BLaER1 (cell line): Measurements from ENCODE around the gene ZBP1.

ENCODE experiments used
- H3K27ac ChIP-seq: shearing (Covaris generic); formaldehyde crosslinking; 2 replicates; pipeline ENCODE4 v1.8.1; 2022
- H3K27me3 ChIP-seq: shearing (Covaris generic); formaldehyde crosslinking; 2 replicates; pipeline ENCODE4 v1.8.1; 2022
- H3K36me3 ChIP-seq: shearing (Covaris generic); formaldehyde crosslinking; 2 replicates; pipeline ENCODE4 v1.8.1; 2022
- H3K4me1 ChIP-seq: shearing (Covaris generic); formaldehyde crosslinking; 2 replicates; pipeline ENCODE4 v1.8.1; 2022
- H3K4me2 ChIP-seq: shearing (Covaris generic); formaldehyde crosslinking; 2 replicates; pipeline ENCODE4 v1.8.1; 2022
- H3K4me3 ChIP-seq: shearing (Covaris generic); formaldehyde crosslinking; 2 replicates; pipeline ENCODE4 v1.8.1; 2022
- H3K9ac ChIP-seq: shearing (Covaris generic); formaldehyde crosslinking; 2 replicates; pipeline ENCODE4 v1.8.1; 2022
- H3K9me3 ChIP-seq: shearing (Covaris generic); formaldehyde crosslinking; 2 replicates; pipeline ENCODE4 v1.8.1; 2022
- H4K20me1 ChIP-seq: shearing (Covaris generic); formaldehyde crosslinking; 2 replicates; pipeline ENCODE4 v1.8.1; 2022
- Cebpa-rat ChIP-seq: shearing (Covaris generic); IDR thresholded peaks from 2 replicates; pipeline ENCODE4 v1.8.1; 2022

The ZBP1 gene

DNA sequence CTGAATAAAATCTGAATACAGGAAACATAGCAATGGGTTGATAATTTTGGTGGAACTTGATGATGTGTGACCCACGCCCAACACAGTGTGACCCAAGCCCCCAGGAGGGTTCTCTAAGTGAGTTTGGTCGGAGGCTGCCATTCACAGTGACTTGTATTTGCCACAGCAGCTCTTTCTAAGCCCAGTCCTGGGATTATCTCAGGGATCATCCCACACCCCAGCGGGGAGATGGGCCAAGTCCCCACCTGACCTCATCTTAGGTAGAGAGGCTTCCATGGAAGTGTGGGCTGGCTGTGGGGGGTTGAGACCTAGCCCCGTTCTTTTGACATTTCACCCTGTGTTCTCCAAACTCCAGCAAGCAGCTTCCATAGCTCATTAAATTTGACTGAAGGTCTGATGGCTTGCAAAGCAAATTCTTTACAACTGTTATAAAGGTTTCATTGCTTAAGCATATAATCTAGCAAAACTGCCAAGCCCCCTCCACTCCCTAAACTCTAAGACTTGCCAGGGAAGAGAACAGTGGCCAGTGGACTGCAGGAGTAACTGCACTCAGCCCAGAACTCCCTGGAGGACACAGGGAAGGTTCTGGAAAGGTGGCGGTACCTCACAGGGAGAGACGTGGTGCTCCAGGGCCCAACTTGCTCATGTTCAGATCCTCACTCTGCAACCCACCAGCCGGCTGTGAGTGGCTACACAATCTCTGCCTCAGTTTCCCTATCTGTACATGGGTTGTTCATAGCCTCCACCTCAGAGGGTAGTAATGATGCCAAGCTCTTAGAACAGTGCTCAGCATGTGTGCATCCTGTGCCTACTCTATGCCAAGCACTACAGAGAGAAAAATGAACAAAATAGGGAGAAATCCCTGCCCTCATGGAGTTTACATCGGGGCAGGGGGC, 60.3 kb downstream of the ZBP1 start:
- H4K20me1 ChIP-seq = no peaks in the 10 kb centered on the region
- no peaks in the 10 kb centered on the region for H3K27me3 ChIP-seq
- no peak for TF ChIP-seq Cebpa-rat
- H3K27ac ChIP-seq = no peak overlapping the region
- peaks cover 36% of the 10 kb centered on the region for H3K4me1 ChIP-seq
- H3K4me3 ChIP-seq = no peak overlapping the region
- no peaks in the 10 kb centered on the region for H3K36me3 ChIP-seq
- H3K4me2 ChIP-seq = peak overlapping the region; percentile 54
- H3K9ac ChIP-seq = no peak overlapping the region
- H3K9me3 ChIP-seq = no peaks in the 10 kb centered on the region

DNA sequence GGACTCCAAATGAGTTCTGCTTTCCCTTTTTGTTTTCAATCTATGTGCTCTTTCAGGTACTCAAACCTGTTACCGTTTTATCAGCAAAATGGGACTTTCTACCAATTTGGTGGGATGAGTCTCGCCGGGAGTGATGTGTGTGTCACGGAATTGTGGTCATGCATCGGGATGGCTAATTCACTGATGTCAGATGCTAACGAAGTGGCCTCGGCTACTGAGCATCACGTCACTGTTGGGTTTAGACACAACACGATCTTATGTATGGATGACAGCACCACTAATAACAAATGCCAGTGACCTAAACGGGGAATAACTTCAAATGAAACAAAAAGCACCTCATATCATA, 61.0 kb downstream of the ZBP1 start:
- no peaks in the 10 kb centered on the region for H3K9me3 ChIP-seq
- H3K4me2 ChIP-seq = peak overlapping the region; percentile 54
- no peak for TF ChIP-seq Cebpa-rat
- peaks cover 36% of the 10 kb centered on the region for H3K4me1 ChIP-seq
- no peak overlapping the region for H3K9ac ChIP-seq
- H4K20me1 ChIP-seq = no peaks in the 10 kb centered on the region
- H3K27ac ChIP-seq = no peak overlapping the region
- H3K36me3 ChIP-seq = no peaks in the 10 kb centered on the region
- no peaks in the 10 kb centered on the region for H3K27me3 ChIP-seq
- no peak overlapping the region for H3K4me3 ChIP-seq

DNA sequence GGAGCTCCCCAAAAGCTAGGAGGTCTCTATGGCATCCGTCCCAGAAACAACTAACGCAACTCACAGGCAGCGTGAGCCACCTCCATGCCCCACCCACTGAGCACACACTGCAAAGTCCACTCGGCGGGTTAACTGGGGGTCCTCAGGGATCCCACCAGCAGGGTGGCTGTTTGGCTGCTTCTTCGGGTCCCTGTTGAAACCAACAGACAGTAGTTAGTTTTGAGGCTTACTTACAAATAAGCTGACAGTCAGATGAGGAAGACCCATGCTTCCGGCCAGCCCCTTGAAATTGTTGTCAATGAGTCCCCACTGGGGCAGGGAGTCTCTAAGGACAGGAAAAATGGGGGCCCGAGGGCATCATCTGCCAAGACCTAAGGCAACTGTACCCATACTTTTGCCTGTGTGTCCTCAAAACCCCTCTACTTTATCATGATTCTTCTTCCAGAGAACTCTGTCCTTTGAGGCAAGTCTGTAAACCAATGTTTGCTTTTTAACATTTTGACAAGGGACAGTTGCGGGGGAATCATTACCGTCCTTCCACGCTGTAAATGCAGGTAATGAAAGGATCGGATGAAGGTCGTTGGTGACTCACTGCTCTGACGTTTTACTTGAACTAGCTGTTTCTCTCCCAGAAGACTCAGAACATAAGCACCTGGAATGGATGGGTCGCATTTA, 61.5 kb downstream of the ZBP1 start:
- no peaks in the 10 kb centered on the region for H3K36me3 ChIP-seq
- no peaks in the 10 kb centered on the region for H4K20me1 ChIP-seq
- peak overlapping the region; percentile 54 for H3K4me2 ChIP-seq
- H3K4me3 ChIP-seq = no peak overlapping the region
- H3K4me1 ChIP-seq = peaks cover 36% of the 10 kb centered on the region
- no peaks in the 10 kb centered on the region for H3K9me3 ChIP-seq
- H3K27ac ChIP-seq = no peak overlapping the region
- no peaks in the 10 kb centered on the region for H3K27me3 ChIP-seq
- no peak for TF ChIP-seq Cebpa-rat
- H3K9ac ChIP-seq = no peak overlapping the region

DNA sequence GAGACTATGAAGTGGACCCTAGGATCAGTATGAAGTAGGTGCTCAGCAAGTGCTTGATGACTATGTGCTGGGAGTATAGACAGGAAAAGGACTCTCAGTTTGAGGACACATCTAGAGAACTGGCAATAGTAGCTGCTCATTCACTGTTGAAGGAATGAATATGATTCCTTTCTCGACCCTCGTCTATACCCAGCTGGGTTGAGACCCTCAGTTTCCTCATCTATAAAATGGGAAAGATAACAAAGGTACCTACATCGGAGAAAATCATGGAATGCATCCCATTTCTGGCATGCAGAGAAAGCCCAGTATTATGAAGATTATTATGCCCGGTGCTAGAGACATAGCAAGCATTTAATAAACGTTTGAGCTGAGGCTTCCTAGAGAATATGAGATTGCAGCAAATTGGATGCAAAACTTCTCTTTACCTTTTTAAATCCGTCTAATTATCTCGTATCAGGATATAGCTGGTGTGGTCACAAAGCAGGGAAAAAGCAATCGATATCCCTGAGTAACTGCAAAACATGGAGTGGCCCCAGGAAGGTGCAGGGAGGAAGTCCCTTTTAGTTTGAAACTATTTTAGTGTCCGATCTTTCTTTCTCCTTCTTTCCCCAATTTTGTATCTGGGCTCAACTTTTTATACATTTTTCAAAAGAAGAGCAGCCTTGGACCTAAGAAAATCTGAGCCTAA, 62.2 kb downstream of the ZBP1 start:
- no peak for TF ChIP-seq Cebpa-rat
- Histone ChIP-seq H4K20me1 (no peaks in the 10 kb centered on the region), H3K9me3 (no peaks in the 10 kb centered on the region), H3K27me3 (no peaks in the 10 kb centered on the region), H3K4me1 (peaks cover 36% of the 10 kb centered on the region), H3K9ac (no peak overlapping the region), H3K4me2 (peak overlapping the region; percentile 54), H3K27ac (no peak overlapping the region), H3K36me3 (no peaks in the 10 kb centered on the region), H3K4me3 (no peak overlapping the region)

DNA sequence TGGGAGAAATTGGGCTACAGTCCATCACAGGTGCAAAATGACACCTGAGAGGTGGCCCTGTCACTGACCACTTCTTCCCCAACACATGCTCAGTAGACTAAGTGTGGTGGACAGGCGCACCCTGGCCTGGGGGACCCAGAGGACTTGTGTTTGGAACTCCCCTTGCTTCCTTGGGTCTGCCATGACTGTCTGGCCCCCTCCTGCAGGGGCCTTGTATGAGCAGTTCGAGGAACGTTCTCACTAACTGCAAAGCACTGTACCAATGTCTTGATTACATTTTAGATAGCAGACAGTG, 63.3 kb downstream of the ZBP1 start:
- no peak for TF ChIP-seq Cebpa-rat
- no peaks in the 10 kb centered on the region for H4K20me1 ChIP-seq
- H3K4me1 ChIP-seq = peaks cover 35% of the 10 kb centered on the region
- H3K36me3 ChIP-seq = no peaks in the 10 kb centered on the region
- H3K9me3 ChIP-seq = no peaks in the 10 kb centered on the region
- no peak overlapping the region for H3K4me2 ChIP-seq
- no peaks in the 10 kb centered on the region for H3K27me3 ChIP-seq
- no peak overlapping the region for H3K9ac ChIP-seq
- H3K27ac ChIP-seq = no peak overlapping the region
- no peak overlapping the region for H3K4me3 ChIP-seq

DNA sequence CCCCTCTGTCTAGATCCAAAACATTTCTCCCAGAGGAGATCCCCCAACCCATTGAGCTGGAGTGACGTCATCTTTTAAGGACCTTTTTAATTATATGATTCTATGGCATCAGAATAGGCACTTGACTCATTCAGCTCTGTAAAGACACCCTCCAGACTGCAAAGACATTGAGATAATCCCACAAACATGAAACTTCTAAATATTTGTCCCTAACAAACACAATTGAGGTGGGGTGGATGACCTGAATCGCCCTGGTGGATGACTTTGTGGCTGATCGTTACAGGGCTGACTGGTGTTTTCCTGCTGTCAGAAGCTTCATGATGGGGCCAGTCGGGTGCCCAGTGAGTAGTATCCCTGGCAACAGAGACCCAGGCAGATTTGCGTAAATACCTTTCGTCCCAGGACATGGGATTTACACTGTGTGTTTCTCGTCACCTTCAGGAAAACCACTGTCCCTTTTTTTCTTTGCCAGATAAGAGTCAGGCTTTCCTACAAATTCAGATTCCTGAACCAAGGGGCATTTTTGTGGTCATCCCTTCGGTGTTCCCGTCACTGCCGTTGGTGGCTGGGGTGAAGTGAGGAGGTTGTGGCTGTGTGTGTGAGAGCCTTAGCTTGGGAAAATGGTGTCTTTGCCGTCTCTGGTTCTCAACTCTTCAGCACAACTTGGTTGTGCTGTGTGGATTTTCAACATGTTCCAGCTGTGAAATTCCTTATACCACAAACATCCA, 64.6 kb downstream of the ZBP1 start:
- H3K27me3 ChIP-seq = no peaks in the 10 kb centered on the region
- H3K9ac ChIP-seq = no peak overlapping the region
- no peaks in the 10 kb centered on the region for H3K9me3 ChIP-seq
- no peaks in the 10 kb centered on the region for H4K20me1 ChIP-seq
- H3K4me2 ChIP-seq = no peak overlapping the region
- H3K4me1 ChIP-seq = peaks cover 25% of the 10 kb centered on the region
- TF ChIP-seq Cebpa-rat = no peak
- H3K27ac ChIP-seq = no peak overlapping the region
- H3K36me3 ChIP-seq = no peaks in the 10 kb centered on the region
- H3K4me3 ChIP-seq = no peak overlapping the region
